Measurements from ENCODE around the gene EXT2.

GRCh38 chr11:44264761-44265160 is 169.3 kb downstream of the EXT2 start:
- TF ChIP-seq, protein P1, sequence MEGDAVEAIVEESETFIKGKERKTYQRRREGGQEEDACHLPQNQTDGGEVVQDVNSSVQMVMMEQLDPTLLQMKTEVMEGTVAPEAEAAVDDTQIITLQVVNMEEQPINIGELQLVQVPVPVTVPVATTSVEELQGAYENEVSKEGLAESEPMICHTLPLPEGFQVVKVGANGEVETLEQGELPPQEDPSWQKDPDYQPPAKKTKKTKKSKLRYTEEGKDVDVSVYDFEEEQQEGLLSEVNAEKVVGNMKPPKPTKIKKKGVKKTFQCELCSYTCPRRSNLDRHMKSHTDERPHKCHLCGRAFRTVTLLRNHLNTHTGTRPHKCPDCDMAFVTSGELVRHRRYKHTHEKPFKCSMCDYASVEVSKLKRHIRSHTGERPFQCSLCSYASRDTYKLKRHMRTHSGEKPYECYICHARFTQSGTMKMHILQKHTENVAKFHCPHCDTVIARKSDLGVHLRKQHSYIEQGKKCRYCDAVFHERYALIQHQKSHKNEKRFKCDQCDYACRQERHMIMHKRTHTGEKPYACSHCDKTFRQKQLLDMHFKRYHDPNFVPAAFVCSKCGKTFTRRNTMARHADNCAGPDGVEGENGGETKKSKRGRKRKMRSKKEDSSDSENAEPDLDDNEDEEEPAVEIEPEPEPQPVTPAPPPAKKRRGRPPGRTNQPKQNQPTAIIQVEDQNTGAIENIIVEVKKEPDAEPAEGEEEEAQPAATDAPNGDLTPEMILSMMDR (conservative IDR thresholded peaks at IDR 0.05), result no peak
- TF ChIP-seq ZFX (IDR thresholded peaks at IDR 0.05), result no peak

Data from C4-2B (cell line).